Airway epithelial cell (primary cell): ENCODE measurements around the gene ELAVL4. TPM values are rescaled to one million over a fixed set of nuclear protein-coding genes. Genes with fewer than 3 reads are reported as not detected.

Experiments used
- total RNA-seq: library from RNA; depleted of rRNA; stranded (reverse); fragments of >200 nt; gene quantifications from 2 replicates; pipeline ENCODE4 v1.2.3, GENCODE V29; 2015

ELAVL4 gene
- not detected in 2 replicates for total RNA-seq

GRCh38 chr1:50108497-50109059 is at the start of gene ELAVL4:
ELAVL4 (plus strand) TSS chr1:50108920; CDS start chr1:50109190, 270 bp downstream.

Other genes starting within 250 kb of the ELAVL4 start
- not detected in 2 replicates for gene AGBL4, start 85.0 kb upstream of the ELAVL4 start, total RNA-seq